IMR-90 (cell line): ENCODE data around the gene DELE1. TPM values are rescaled to one million over a fixed set of nuclear protein-coding genes. Genes with fewer than 3 reads are reported as not detected.

Experiments
- ATAC-seq: fragments of 200-7000 bp; cut with Tn5 transposase; 2 replicates; pipeline ENCODE4 v1.9.1; 2020; ENCODE audit warnings: low read depth, mild to moderate bottlenecking, moderate library complexity
- BruUV-seq: library from RNA; stranded (reverse); fragments of 400-500 nt; replicated peaks from 2 replicates; lab custom pipeline; 2021; lab: Mats Ljungman, UMichigan
- CTCF ChIA-PET: fragments of 300-600 bp; formaldehyde crosslinking; extraction: SDS; loops from one replicate; lab custom pipeline; 2021; ENCODE audit warnings: antibody characterized with exemption; lab: Yijun Ruan, JAX
- POLR2A ChIA-PET: fragments of 300-600 bp; sonication (Branson Sonifier 250); formaldehyde crosslinking; loops from one replicate; lab custom pipeline; 2022; ENCODE audit warnings: antibody characterized with exemption; ENCODE audit not compliant: unreplicated experiment; lab: Charles Lee
- DNase-seq: peaks from one replicate; pipeline ENCODE4 v3.0.0; 2013
- H2AFZ ChIP-seq: replicated peaks from 2 replicates; pipeline ENCODE3; 2013; ENCODE audit warnings: low read length, mild to moderate bottlenecking; ENCODE audit not compliant: poor library complexity
- H2AK5ac ChIP-seq: 2 replicates; pipeline ENCODE4 v1.6.1; 2013; ENCODE audit warnings: low read depth, low read length, inconsistent platforms
- H2AK9ac ChIP-seq: replicated peaks from 2 replicates; pipeline ENCODE3; 2013; ENCODE audit warnings: mild to moderate bottlenecking, low read depth, low read length, moderate library complexity; ENCODE audit not compliant: poor library complexity
- H2BK120ac ChIP-seq: 2 replicates; pipeline ENCODE4 v1.6.1; 2013; ENCODE audit warnings: low read depth, low read length, inconsistent platforms
- H2BK15ac ChIP-seq: 3 replicates; pipeline ENCODE4 v1.6.1; 2013; ENCODE audit warnings: low read depth, low read length, inconsistent platforms
- H2BK20ac ChIP-seq: 2 replicates; pipeline ENCODE4 v1.6.1; 2013; ENCODE audit warnings: low read depth, mild to moderate bottlenecking, inconsistent platforms, low read length, moderate library complexity
- H2BK5ac ChIP-seq: 2 replicates; pipeline ENCODE4 v1.6.1; 2013; ENCODE audit warnings: mild to moderate bottlenecking, low read depth, low read length, inconsistent platforms; ENCODE audit not compliant: poor library complexity, severe bottlenecking
- H3K14ac ChIP-seq: replicated peaks from 2 replicates; pipeline ENCODE4 v1.6.1; 2013; ENCODE audit warnings: low read depth, low read length, inconsistent platforms
- H3K18ac ChIP-seq: 2 replicates; pipeline ENCODE4 v1.6.1; 2013; ENCODE audit warnings: low read depth, low read length, control low read depth
- H3K23ac ChIP-seq: 2 replicates; pipeline ENCODE4 v1.6.1; 2013; ENCODE audit warnings: low read depth, low read length, inconsistent platforms
- H3K27ac ChIP-seq: 2 replicates; pipeline ENCODE4 v1.5.1; 2013; ENCODE audit warnings: mild to moderate bottlenecking, control low read depth, low read length; ENCODE audit not compliant: insufficient read depth
- H3K27me3 ChIP-seq: 2 replicates; pipeline ENCODE4 v1.6.1; 2013; ENCODE audit warnings: low read length; ENCODE audit not compliant: control insufficient read depth, insufficient read depth
- H3K36me3 ChIP-seq: 2 replicates; pipeline ENCODE4 v1.6.1; 2013; ENCODE audit warnings: low read length, mixed read lengths; ENCODE audit not compliant: control insufficient read depth, insufficient read depth
- H3K4ac ChIP-seq: 2 replicates; pipeline ENCODE4 v1.6.1; 2013; ENCODE audit warnings: low read depth, low read length, inconsistent platforms
- H3K4me1 ChIP-seq: 2 replicates; pipeline ENCODE4 v1.6.1; 2013; ENCODE audit warnings: low read length, mixed read lengths; ENCODE audit not compliant: control insufficient read depth, insufficient read depth
- H3K4me2 ChIP-seq: 2 replicates; pipeline ENCODE4 v1.6.1; 2013; ENCODE audit warnings: low read depth, mild to moderate bottlenecking, control low read depth, low read length, moderate library complexity
- H3K4me3 ChIP-seq: 2 replicates; pipeline ENCODE4 v1.5.1; 2013; ENCODE audit warnings: low read depth, mild to moderate bottlenecking, control low read depth, low read length, moderate library complexity; ENCODE audit not compliant: insufficient read depth
- H3K56ac ChIP-seq: 2 replicates; pipeline ENCODE4 v1.6.1; 2013; ENCODE audit warnings: low read length, inconsistent platforms; ENCODE audit not compliant: insufficient read depth; ENCODE audit errors: extremely low read depth
- H3K79me1 ChIP-seq, 2 experiments: 2 replicates each; pipeline ENCODE4 v1.6.1; 2013; ENCODE audit warnings: low read length in 2 of 2, inconsistent platforms in 1 of 2, low read depth in 1 of 2
- H3K9ac ChIP-seq: 2 replicates; pipeline ENCODE4 v1.6.1; 2013; ENCODE audit warnings: low read depth, low read length, control low read depth
- H3K9me1 ChIP-seq: 2 replicates; pipeline ENCODE4 v1.6.1; 2013; ENCODE audit warnings: low read length, inconsistent platforms; ENCODE audit not compliant: insufficient read depth
- H3K9me3 ChIP-seq: 2 replicates; pipeline ENCODE4 v1.6.1; 2013; ENCODE audit warnings: low read length; ENCODE audit not compliant: control insufficient read depth, insufficient read depth
- H4K20me1 ChIP-seq: 2 replicates; pipeline ENCODE4 v1.6.1; 2013; ENCODE audit warnings: low read length, inconsistent platforms; ENCODE audit not compliant: insufficient read depth
- H4K5ac ChIP-seq: 2 replicates; pipeline ENCODE4 v1.6.1; 2013; ENCODE audit warnings: mild to moderate bottlenecking, low read depth, low read length, control low read depth
- H4K8ac ChIP-seq, 2 experiments: 2 replicates each; pipeline ENCODE4 v1.6.1; 2013; ENCODE audit warnings: low read depth in 2 of 2, low read length in 2 of 2, control low read depth in 1 of 2, inconsistent platforms in 1 of 2
- H4K91ac ChIP-seq: 2 replicates; pipeline ENCODE4 v1.6.1; 2013; ENCODE audit warnings: low read depth, low read length, inconsistent platforms; ENCODE audit not compliant: insufficient read depth
- BHLHE40 ChIP-seq: fragments of 150-350 bp; IDR thresholded peaks from 2 replicates; pipeline ENCODE4 v1.6.1; 2016; ENCODE audit warnings: mild to moderate bottlenecking, low read depth, low read length
- CEBPB ChIP-seq: IDR thresholded peaks from 2 replicates; pipeline ENCODE4 v1.6.1; 2012; ENCODE audit warnings: low read depth, low read length, improper control_type of control experiment
- FOS ChIP-seq: fragments of 150-350 bp; IDR thresholded peaks from 2 replicates; pipeline ENCODE4 v1.6.1; 2016; ENCODE audit warnings: low read depth, low read length
- MAZ ChIP-seq: IDR thresholded peaks from 2 replicates; pipeline ENCODE4 v1.6.1; 2012; ENCODE audit warnings: low read depth, mild to moderate bottlenecking, low read length, improper control_type of control experiment, moderate library complexity, borderline replicate concordance
- POLR2A ChIP-seq: IDR thresholded peaks from 2 replicates; pipeline ENCODE4 v1.6.1; 2012; ENCODE audit warnings: mild to moderate bottlenecking, low read depth, low read length
- SMC3 ChIP-seq: fragments of 150-350 bp; IDR thresholded peaks from 2 replicates; pipeline ENCODE4 v1.6.1; 2016; ENCODE audit warnings: low read depth, mild to moderate bottlenecking, antibody characterized with exemption, low read length, moderate library complexity
- WGBS, 2 experiments: methylation state at CpG; one replicate each; pipeline versions ENCODE4 v1.1.5 to v1.1.7; 2013; ENCODE audit warnings: missing lambda C conversion rate in 2 of 2; ENCODE audit not compliant: insufficient read length in 1 of 2; ENCODE audit errors: extremely low coverage in 2 of 2; 5-methylcytosine and 5-hydroxymethylcytosine counted together
- dilution Hi-C: fragments of 300-500 bp; cut with HindIII; formaldehyde crosslinking; loops from one replicate; pipeline ENCODE4 v1.14.3; 2018; ENCODE audit warnings: low sequenced_read_pairs; ENCODE audit not compliant: unreplicated experiment
- in situ Hi-C: fragments of 300-500 bp; cut with MboI; formaldehyde crosslinking; loops from 3 replicates; pipeline ENCODE4 v1.14.3; 2019; ENCODE audit warnings: low sequenced_read_pairs, inconsistent platforms, mixed read lengths
- intact Hi-C: fragments of 100-400 bp; cut with micrococcal nuclease; formaldehyde crosslinking; loops from 2 replicates; pipeline ENCODE4 v1.10.0; 2022
- polyA plus RNA-seq, 3 experiments: library from polyadenylated mRNA; depleted of rRNA; stranded (reverse); fragments of >200 nt; gene quantifications; 2 replicates each; pipeline ENCODE4 v1.2.3, GENCODE V29; 2012; ENCODE audit warnings: low replicate concordance in 1 of 3
- total RNA-seq: library from RNA; depleted of rRNA; stranded (reverse); fragments of >200 nt; gene quantifications from 2 replicates; pipeline ENCODE4 v1.2.3, GENCODE V29; 2012
- TF ChIP-seq, protein P1 (sequence below): fragments of 150-350 bp; IDR thresholded peaks from 2 replicates; pipeline ENCODE4 v1.6.1; 2016; ENCODE audit warnings: low read depth, mild to moderate bottlenecking, low read length, moderate library complexity, borderline replicate concordance
- TF ChIP-seq, protein P2 (sequence below): fragments of 150-350 bp; IDR thresholded peaks from 2 replicates; pipeline ENCODE4 v1.6.1; 2017; ENCODE audit warnings: mild to moderate bottlenecking, antibody characterized with exemption, low read length, low read depth
- TF ChIP-seq, protein P3 (sequence below): conservative IDR thresholded peaks from 2 replicates; pipeline ENCODE4 v1.5.1; 2012; ENCODE audit warnings: mild to moderate bottlenecking, low read depth, low read length, improper control_type of control experiment

The DELE1 gene
- total and polyA plus RNA-seq, 2 of the 4 experiments (the other 2 are of a cell fraction): 28.0 to 66.1 TPM

DNA sequence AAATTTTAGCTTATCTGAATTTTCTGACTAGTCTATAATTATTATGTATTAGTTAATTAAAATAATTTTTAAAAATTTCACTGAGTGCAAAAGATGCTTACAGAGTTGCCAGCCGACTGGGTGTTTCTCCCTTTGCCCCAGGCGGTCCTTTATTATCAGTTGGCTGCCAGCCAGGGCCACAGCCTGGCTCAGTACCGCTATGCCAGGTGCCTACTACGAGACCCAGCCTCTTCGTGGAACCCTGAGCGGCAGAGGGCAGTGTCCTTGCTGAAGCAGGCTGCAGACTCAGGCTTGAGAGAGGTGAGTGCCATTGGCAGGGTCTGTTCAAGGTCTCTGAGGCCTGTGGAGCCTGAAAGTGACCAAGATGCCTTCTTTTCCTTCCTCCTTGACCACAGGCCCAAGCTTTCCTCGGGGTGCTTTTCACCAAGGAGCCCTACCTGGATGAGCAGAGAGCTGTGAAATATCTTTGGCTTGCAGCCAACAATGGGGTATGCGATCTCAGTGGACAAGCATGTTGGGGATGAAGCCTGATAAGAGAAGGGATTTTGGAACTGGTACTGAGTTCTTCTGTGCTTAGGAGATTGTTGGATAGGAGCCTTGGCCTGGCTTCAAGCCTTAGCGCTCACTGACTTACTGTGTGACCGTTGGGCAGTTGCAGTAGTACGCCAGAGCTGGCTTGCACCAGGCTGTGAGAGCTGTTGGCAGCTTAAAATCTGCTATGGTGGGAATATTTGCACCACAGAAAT is 10.6 kb downstream of the DELE1 start:
- no TSS peak for BruUV-seq
- Histone ChIP-seq H4K91ac (no peak overlapping the region), H3K18ac (no peak overlapping the region), H4K8ac (no peak overlapping the region), H3K79me1 (peaks cover 0 to 4% of the 10 kb centered on the region in 2 experiments; a peak in 1 of 4 replicates), H2AK5ac (no peak overlapping the region), H3K23ac (no peak overlapping the region), H3K27ac (no peak overlapping the region), H3K4me2 (no peak overlapping the region), H2BK120ac (no peak overlapping the region), H3K4ac (no peak overlapping the region), H3K4me3 (no peak overlapping the region), H3K9ac (no peak overlapping the region), H3K27me3 (no peaks in the 10 kb centered on the region), H2AK9ac (no peak overlapping the region), H3K9me1 (no peaks in the 10 kb centered on the region), H3K36me3 (peaks cover 63% of the 10 kb centered on the region), H2AFZ (no peak overlapping the region), H2BK15ac (no peak overlapping the region), H4K20me1 (no peaks in the 10 kb centered on the region; the same call in 1 of the 2 replicates), H3K4me1 (no peaks in the 10 kb centered on the region), H3K14ac (no peak overlapping the region), H2BK20ac (no peak overlapping the region), H4K5ac (no peak overlapping the region), H3K9me3 (no peaks in the 10 kb centered on the region), H3K56ac (no peak overlapping the region), H2BK5ac (no peak overlapping the region)
- ChIA-PET POLR2A (no interaction called here), CTCF (no interaction called here)
- ATAC-seq (no peak), DNase-seq (peak; percentile 14)
- no peak for TF ChIP-seq POLR2A
- no peak for TF ChIP-seq MAZ
- TF ChIP-seq, protein P1, sequence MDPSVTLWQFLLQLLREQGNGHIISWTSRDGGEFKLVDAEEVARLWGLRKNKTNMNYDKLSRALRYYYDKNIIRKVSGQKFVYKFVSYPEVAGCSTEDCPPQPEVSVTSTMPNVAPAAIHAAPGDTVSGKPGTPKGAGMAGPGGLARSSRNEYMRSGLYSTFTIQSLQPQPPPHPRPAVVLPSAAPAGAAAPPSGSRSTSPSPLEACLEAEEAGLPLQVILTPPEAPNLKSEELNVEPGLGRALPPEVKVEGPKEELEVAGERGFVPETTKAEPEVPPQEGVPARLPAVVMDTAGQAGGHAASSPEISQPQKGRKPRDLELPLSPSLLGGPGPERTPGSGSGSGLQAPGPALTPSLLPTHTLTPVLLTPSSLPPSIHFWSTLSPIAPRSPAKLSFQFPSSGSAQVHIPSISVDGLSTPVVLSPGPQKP: no peak
- TF ChIP-seq CEBPB: no peak
- TF ChIP-seq, protein P2, sequence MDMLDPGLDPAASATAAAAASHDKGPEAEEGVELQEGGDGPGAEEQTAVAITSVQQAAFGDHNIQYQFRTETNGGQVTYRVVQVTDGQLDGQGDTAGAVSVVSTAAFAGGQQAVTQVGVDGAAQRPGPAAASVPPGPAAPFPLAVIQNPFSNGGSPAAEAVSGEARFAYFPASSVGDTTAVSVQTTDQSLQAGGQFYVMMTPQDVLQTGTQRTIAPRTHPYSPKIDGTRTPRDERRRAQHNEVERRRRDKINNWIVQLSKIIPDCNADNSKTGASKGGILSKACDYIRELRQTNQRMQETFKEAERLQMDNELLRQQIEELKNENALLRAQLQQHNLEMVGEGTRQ: no peak
- TF ChIP-seq, protein P3, sequence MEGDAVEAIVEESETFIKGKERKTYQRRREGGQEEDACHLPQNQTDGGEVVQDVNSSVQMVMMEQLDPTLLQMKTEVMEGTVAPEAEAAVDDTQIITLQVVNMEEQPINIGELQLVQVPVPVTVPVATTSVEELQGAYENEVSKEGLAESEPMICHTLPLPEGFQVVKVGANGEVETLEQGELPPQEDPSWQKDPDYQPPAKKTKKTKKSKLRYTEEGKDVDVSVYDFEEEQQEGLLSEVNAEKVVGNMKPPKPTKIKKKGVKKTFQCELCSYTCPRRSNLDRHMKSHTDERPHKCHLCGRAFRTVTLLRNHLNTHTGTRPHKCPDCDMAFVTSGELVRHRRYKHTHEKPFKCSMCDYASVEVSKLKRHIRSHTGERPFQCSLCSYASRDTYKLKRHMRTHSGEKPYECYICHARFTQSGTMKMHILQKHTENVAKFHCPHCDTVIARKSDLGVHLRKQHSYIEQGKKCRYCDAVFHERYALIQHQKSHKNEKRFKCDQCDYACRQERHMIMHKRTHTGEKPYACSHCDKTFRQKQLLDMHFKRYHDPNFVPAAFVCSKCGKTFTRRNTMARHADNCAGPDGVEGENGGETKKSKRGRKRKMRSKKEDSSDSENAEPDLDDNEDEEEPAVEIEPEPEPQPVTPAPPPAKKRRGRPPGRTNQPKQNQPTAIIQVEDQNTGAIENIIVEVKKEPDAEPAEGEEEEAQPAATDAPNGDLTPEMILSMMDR: no peak
- TF ChIP-seq SMC3: no peak
- no peak for TF ChIP-seq FOS
- TF ChIP-seq BHLHE40: no peak
- 93% methylated on average over 3 of the region's 11 CpGs; no CpG with 5 or more reads in 1 of the 2 experiments for WGBS, 2 experiments
- intact Hi-C loops (no loop called here), dilution Hi-C loops (no loop called here), in situ Hi-C loops (no loop called here)
